ENCODE data around the gene ATG2A. TPM values are rescaled to one million over a fixed set of nuclear protein-coding genes. Genes with fewer than 3 reads are reported as not detected.
A peak's percentile ranks its signal among the peaks of the same experiment; 100 is the strongest.

ATG2A gene
- total and polyA plus RNA-seq, 2 of the 8 experiments (the other 6 are each of a cell fraction or from before 2014, with no cell fraction given) = 12.1 to 22.1 TPM

- Histone ChIP-seq H4K5ac (ENCODE audit: insufficient read length, low read depth, low read length) (no peak overlapping the region), H3K27me3 (replicated peaks in 1 of 4; ENCODE audit: control insufficient read depth in 3 of 4, extremely low read depth in 1 of 4, insufficient read depth in 3 of 4, low read length in 3 of 4) (no peaks in the 10 kb centered on the region; a peak in 1 of 7 replicates), H3K9ac (replicated peaks in 1 of 4; ENCODE audit: extremely low read depth in 1 of 4, low read depth in 3 of 4, low read length in 3 of 4) (no peak overlapping the region), H3K79me1 (ENCODE audit: low read depth, low read length) (no peaks in the 10 kb centered on the region), H3K23me2 (ENCODE audit: low read depth, low read length) (no peaks in the 10 kb centered on the region; the same call in 1 of the 2 replicates), H3K14ac (ENCODE audit: insufficient read length) (no peak overlapping the region), H4K20me1 (replicated peaks in 1 of 2; ENCODE audit: control insufficient read depth in 1 of 2, insufficient read depth in 2 of 2, low read length in 2 of 2) (no peaks in the 10 kb centered on the region), H2BK120ac (replicated peaks; ENCODE audit: low read depth, low read length) (no peak overlapping the region), H2AK5ac (ENCODE audit: low read depth, low read length) (no peak overlapping the region), H4K91ac (replicated peaks; ENCODE audit: insufficient read length, low read length) (peak overlapping the region; percentile 11), H3K18ac (ENCODE audit: extremely low read depth, low read length) (peak overlapping the region; percentile 56), H2AFZ (ENCODE audit: low read length) (peak overlapping the region; percentile 73; the same call in 1 of the 2 replicates), H3K79me2 (ENCODE audit: control insufficient read depth in 1 of 2, insufficient read depth in 2 of 2, low read length in 2 of 2) (no peaks in the 10 kb centered on the region), H3K4me2 (ENCODE audit: insufficient read depth in 1 of 2, low read depth in 2 of 2, low read length in 2 of 2) (no peak overlapping the region; a peak in 1 of 4 replicates), H3K23ac (ENCODE audit: insufficient read length) (no peak overlapping the region), H3K9me3 (ENCODE audit: insufficient read depth in 2 of 2, low read depth in 1 of 2, low read length in 1 of 2) (no peaks in the 10 kb centered on the region), H2BK15ac (ENCODE audit: low read length) (peak overlapping the region; percentile 77; the same call in 1 of the 2 replicates), H3K4me1 (replicated peaks in 1 of 4; ENCODE audit: control insufficient read depth in 3 of 4, insufficient read depth in 4 of 4, low read length in 3 of 4) (peaks cover 0 to 11% (median 8%) of the 10 kb centered on the region in 4 experiments; a peak in 6 of 7 replicates), H2BK20ac (ENCODE audit: low read length) (0 out of 2 replicates have a peak overlapping the region, but pooled peaks have one; percentile 83), H3K56ac (replicated peaks; ENCODE audit: insufficient read length, low read depth, low read length) (no peak overlapping the region), H3K27ac (ENCODE audit: low read depth, low read length) (no peak overlapping the region), H3K36me3 (ENCODE audit: control insufficient read depth in 2 of 4, insufficient read depth in 4 of 4, low read length in 3 of 4) (no peaks in the 10 kb centered on the region), H4K8ac (ENCODE audit: extremely low read depth, insufficient read depth, low read length) (peak overlapping the region; percentile 66), H3K4me3 (ENCODE audit: extremely low read depth in 1 of 4, insufficient read depth in 2 of 4, low read depth in 3 of 4, low read length in 4 of 4) (no peak overlapping the region), H2BK5ac (ENCODE audit: low read depth, low read length) (no peak overlapping the region), H3K4ac (replicated peaks; ENCODE audit: insufficient read length, low read depth, low read length) (peak overlapping the region; percentile 36), H2BK12ac (ENCODE audit: low read depth, low read length) (peak overlapping the region; percentile 60; the same call in 1 of the 2 replicates)
- WGBS, 2 experiments (ENCODE audit: extremely low coverage in 1 of 2, insufficient coverage in 1 of 2, insufficient read length in 1 of 2, insufficient replicate concordance in 2 of 2, low coverage in 1 of 2, low lambda C conversion rate in 2 of 2, missing lambda C conversion rate in 1 of 2) = 74% methylated on average over 9 of the region's 9 CpGs; no CpG with 5 or more reads in 1 of the 2 experiments
- CTCF ChIA-PET (ENCODE audit: partially characterized antibody) = interaction anchor here (0.7 to 32.2 kb wide), 13 partner anchors 8 to 110 kb away, joined by 3 to 1058 read pairs (median 5); partner anchors contain the start of genes BATF2, CDC42BPG, EHD1 and SF1
- DNase-seq (ENCODE audit: low read depth in 1 of 2, low spot score in 2 of 2) (no peak), FAIRE-seq (no peak)
- POLR2A ChIA-PET (ENCODE audit: partially characterized antibody) = interaction anchor here (0.7 to 24.6 kb wide), 4 partner anchors 12 to 582 kb away, joined by 3 to 408 read pairs (median 34); partner anchors contain the start of gene EHD1
- no peak for TF ChIP-seq ATF2 (IDR thresholded peaks at IDR 0.05; ENCODE audit: low read length)
- no peak for TF ChIP-seq JUND (IDR thresholded peaks at IDR 0.05; ENCODE audit: low read length)
- TF ChIP-seq HDAC6 (IDR thresholded peaks at IDR 0.05; ENCODE audit: low read depth, low read length) = no peak
- TF ChIP-seq BACH1 (IDR thresholded peaks at IDR 0.05; ENCODE audit: low read length) = no peak
- TF ChIP-seq SP2 (IDR thresholded peaks at IDR 0.05; ENCODE audit: low read length) = no peak
- TF ChIP-seq MAFK (IDR thresholded peaks at IDR 0.05; ENCODE audit: low read depth, low read length) = no peak
- TF ChIP-seq POLR2AphosphoS5 (IDR thresholded peaks at IDR 0.05; ENCODE audit: low read depth, low read length) = no peak
- no peak for TF ChIP-seq GABPA (IDR thresholded peaks at IDR 0.05; ENCODE audit: borderline replicate concordance, insufficient read depth, low read length)
- TF ChIP-seq CREB1 (IDR thresholded peaks at IDR 0.05) = no peak
- TF ChIP-seq, protein P1, sequence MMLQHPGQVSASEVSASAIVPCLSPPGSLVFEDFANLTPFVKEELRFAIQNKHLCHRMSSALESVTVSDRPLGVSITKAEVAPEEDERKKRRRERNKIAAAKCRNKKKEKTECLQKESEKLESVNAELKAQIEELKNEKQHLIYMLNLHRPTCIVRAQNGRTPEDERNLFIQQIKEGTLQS (IDR thresholded peaks at IDR 0.05; ENCODE audit: insufficient read depth, low read depth, low read length) = no peak
These were observed 28.1 kb downstream of the ATG2A start for GRCh38 chr11:64888729-64889511.
